ENCODE measurements around the gene CPNE5. TPM values are rescaled to one million over a fixed set of nuclear protein-coding genes. Genes with fewer than 3 reads are reported as not detected.

Gene CPNE5
- total RNA-seq, 2 experiments from 2014 or later = 1.2 to 1.7 TPM

GRCh38 chr6:36694616-36695015 is 144.6 kb downstream of the CPNE5 start:
- intact Hi-C loops (cut with micrococcal nuclease) = loop anchor here (1.0 kb wide), 2 partner anchors 11 to 61 kb away; no protein-coding TSS in a partner anchor
- no peak for DNase-seq
- no peak overlapping the region for H3K27ac Mint-ChIP-seq
- no peak overlapping the region for H3K4me3 Mint-ChIP-seq
- H3K27me3 Mint-ChIP-seq (ENCODE audit: low read depth) = peaks cover 5% of the 10 kb centered on the region
- H3K9me3 Mint-ChIP-seq = no peaks in the 10 kb centered on the region
- CTCF ChIA-PET = no interaction called here
- peaks cover 26% of the 10 kb centered on the region for H3K4me1 Mint-ChIP-seq (ENCODE audit: low read depth)
- no peaks in the 10 kb centered on the region for H3K36me3 Mint-ChIP-seq (ENCODE audit: low read depth)

- intact Hi-C loops (cut with micrococcal nuclease) = no loop called here
- H3K9me3 Mint-ChIP-seq = no peaks in the 10 kb centered on the region
- H3K27ac Mint-ChIP-seq = no peak overlapping the region
- CTCF ChIA-PET = interaction anchor here (1.2 to 1.9 kb wide), 3 partner anchors 16 to 75 kb away, joined by 3 to 4 read pairs (median 3); no protein-coding TSS in a partner anchor
- H3K4me1 Mint-ChIP-seq (ENCODE audit: low read depth) = peaks cover 26% of the 10 kb centered on the region
- no peaks in the 10 kb centered on the region for H3K36me3 Mint-ChIP-seq (ENCODE audit: low read depth)
- H3K27me3 Mint-ChIP-seq (ENCODE audit: low read depth) = no peaks in the 10 kb centered on the region
- no peak overlapping the region for H3K4me3 Mint-ChIP-seq
- DNase-seq = no peak
These were observed 146.2 kb downstream of the CPNE5 start for GRCh38 chr6:36692861-36693702.

GRCh38 chr6:36692220-36692619 is 147.0 kb downstream of the CPNE5 start:
- Mint-ChIP-seq H3K36me3 (ENCODE audit: low read depth) (peaks cover 2% of the 10 kb centered on the region), H3K9me3 (no peaks in the 10 kb centered on the region), H3K4me1 (ENCODE audit: low read depth) (peaks cover 26% of the 10 kb centered on the region), H3K4me3 (no peak overlapping the region), H3K27ac (no peak overlapping the region), H3K27me3 (ENCODE audit: low read depth) (no peaks in the 10 kb centered on the region)
- peak; percentile 53 for DNase-seq
- intact Hi-C loops (cut with micrococcal nuclease) = no loop called here
- CTCF ChIA-PET = interaction anchor here (1.2 to 1.9 kb wide), 3 partner anchors 17 to 76 kb away, joined by 3 to 4 read pairs (median 3); no protein-coding TSS in a partner anchor

- Mint-ChIP-seq H3K27me3 (ENCODE audit: low read depth) (no peaks in the 10 kb centered on the region), H3K36me3 (ENCODE audit: low read depth) (peaks cover 6% of the 10 kb centered on the region), H3K9me3 (no peaks in the 10 kb centered on the region), H3K4me3 (no peak overlapping the region), H3K4me1 (ENCODE audit: low read depth) (peaks cover 22% of the 10 kb centered on the region), H3K27ac (no peak overlapping the region)
- CTCF ChIA-PET = interaction anchor here (1.2 to 1.3 kb wide), 2 partner anchors 74 to 76 kb away, joined by 3 read pairs; no protein-coding TSS in a partner anchor
- intact Hi-C loops (cut with micrococcal nuclease) = no loop called here
- DNase-seq = no peak
These were observed 147.6 kb downstream of the CPNE5 start for GRCh38 chr6:36691612-36692011.

GRCh38 chr6:36691011-36691410 is 148.2 kb downstream of the CPNE5 start:
- Mint-ChIP-seq H3K4me1 (ENCODE audit: low read depth) (peaks cover 20% of the 10 kb centered on the region), H3K4me3 (no peak overlapping the region), H3K9me3 (no peaks in the 10 kb centered on the region), H3K36me3 (ENCODE audit: low read depth) (peaks cover 12% of the 10 kb centered on the region), H3K27me3 (ENCODE audit: low read depth) (no peaks in the 10 kb centered on the region), H3K27ac (no peak overlapping the region)
- DNase-seq = no peak
- intact Hi-C loops (cut with micrococcal nuclease) = no loop called here
- CTCF ChIA-PET = interaction anchor here (1.1 to 2.0 kb wide), 2 partner anchors 67 to 68 kb away, joined by 3 to 9 read pairs; no protein-coding TSS in a partner anchor

Other genes with a start within 250 kb of the CPNE5 start
- 100 to 1,000 TPM; 250 to 269 TPM for gene SRSF3, start 245.1 kb downstream of the CPNE5 start, total RNA-seq
- 10 to 100 TPM; 90.1 to 92.3 TPM for gene CDKN1A, start 160.7 kb downstream of the CPNE5 start, total RNA-seq
- gene RAB44, start 141.6 kb downstream of the CPNE5 start, total RNA-seq = under 1 TPM in 1 of 2 experiments, not detected in 1; 0.05 TPM
- 10 to 100 TPM; 42.8 to 44.0 TPM for gene PPIL1, start 35.4 kb upstream of the CPNE5 start, total RNA-seq
- 10 to 100 TPM; 24.2 to 24.5 TPM for gene C6orf89, start 46.5 kb upstream of the CPNE5 start, total RNA-seq
- gene PI16, start 115.3 kb upstream of the CPNE5 start, total RNA-seq = under 1 TPM; 0.24 to 0.27 TPM
- 100 to 1,000 TPM in 1 of 2 experiments, 10 to 100 TPM in 1; 97.4 to 101 TPM for gene MTCH1, start 146.8 kb upstream of the CPNE5 start, total RNA-seq
- under 1 TPM; 0.25 to 0.48 TPM for gene FGD2, start 166.2 kb upstream of the CPNE5 start, total RNA-seq

All from activated naive CD4-positive, alpha-beta T cell treated with anti-CD3 and anti-CD28 coated beads for 36 hours (primary cell).